Right lobe of liver (tissue), 4 donors: Measurements from ENCODE around the gene PPP6R1.

Experiments used
- CTCF ChIP-seq, 4 donors: fragments of 200-600 bp in 3 of 4; fragments of 450-650 bp in 1 of 4; IDR thresholded peaks; one replicate each; pipeline versions ENCODE4 v1.5.1 to v1.8.0; 2016 to 2022; ENCODE audit warnings: antibody characterized with exemption in 4 of 4, mild to moderate bottlenecking in 2 of 4
- POLR2A ChIP-seq: fragments of 450-650 bp; IDR thresholded peaks from one replicate; pipeline ENCODE4 v1.6.1; 2017; ENCODE audit warnings: antibody characterized with exemption, mild to moderate bottlenecking
- donor health status: DM: no; HTN: no; CAD: no.
- donor health status: DM: no; HTN: no; CAD: no.
- donor health status: DM: no; HTN: yes; CAD: no.

- no peak for TF ChIP-seq CTCF (IDR thresholded peaks at IDR 0.05)
- TF ChIP-seq POLR2A, result no peak
These were observed 26.5 kb upstream of the PPP6R1 start for GRCh38 chr19:55285229-55285890.
